Skeletal muscle satellite cell (primary cell): Measurements from ENCODE around the gene TBX4.
"Not testable (repeated sequence)": the region's sequence is repeated elsewhere in the genome, so short reads cannot be mapped to it uniquely, and the experiment has no call there.

Experiments used
- H3K27me3 ChIP-seq: 2 replicates; pipeline ENCODE4 v1.7.0; 2013; ENCODE audit warnings: low read length; ENCODE audit not compliant: control insufficient read depth, insufficient read depth
- H3K36me3 ChIP-seq: 2 replicates; pipeline ENCODE4 v1.7.0; 2013; ENCODE audit warnings: mild to moderate bottlenecking, control low read depth, low read length; ENCODE audit not compliant: insufficient read depth
- H3K4me1 ChIP-seq: 2 replicates; pipeline ENCODE4 v1.7.0; 2013; ENCODE audit warnings: low read length; ENCODE audit not compliant: control insufficient read depth, insufficient read depth
- H3K4me2 ChIP-seq: 2 replicates; pipeline ENCODE4 v1.7.0; 2013; ENCODE audit warnings: mild to moderate bottlenecking, low read length
- H3K4me3 ChIP-seq: 2 replicates; pipeline ENCODE4 v1.7.0; 2013; ENCODE audit warnings: low read length
- H3K9ac ChIP-seq: 2 replicates; pipeline ENCODE4 v1.7.0; 2013; ENCODE audit warnings: mild to moderate bottlenecking, low read depth, low read length, moderate library complexity
- H3K9me3 ChIP-seq: replicated peaks from 2 replicates; pipeline ENCODE4 v1.7.0; 2013; ENCODE audit warnings: mild to moderate bottlenecking, control low read depth, low read length

TBX4 gene

DNA sequence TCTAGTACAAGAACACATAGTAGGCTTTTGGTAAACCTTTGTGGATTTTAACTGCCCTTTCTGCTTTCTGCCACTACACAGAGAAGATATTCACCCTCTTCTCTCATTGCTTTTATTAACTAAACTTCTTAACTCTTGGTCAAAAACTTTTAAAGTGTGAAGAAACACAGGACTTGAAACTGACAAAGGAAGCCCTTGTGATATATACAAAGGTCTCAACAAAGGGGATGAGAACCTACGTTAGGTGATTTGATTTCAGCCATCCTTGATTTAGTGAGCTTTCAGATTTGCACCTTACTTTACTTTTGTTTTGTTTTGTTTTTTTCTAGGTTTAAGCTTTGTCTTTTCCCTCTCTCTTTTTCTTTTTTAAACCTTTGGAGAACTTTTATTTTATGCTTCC is 66.9 kb downstream of the TBX4 start:
- no peaks in the 10 kb centered on the region for H3K4me1 ChIP-seq
- H3K27me3 ChIP-seq: peaks cover 38% of the 10 kb centered on the region
- no peak overlapping the region for H3K9ac ChIP-seq
- H3K4me3 ChIP-seq: no peak overlapping the region
- H3K4me2 ChIP-seq: no peak overlapping the region
- H3K9me3 ChIP-seq: no peaks in the 10 kb centered on the region
- H3K36me3 ChIP-seq: no peaks in the 10 kb centered on the region

GRCh38 chr17:61519754-61520440 is 67.7 kb downstream of the TBX4 start:
- Histone ChIP-seq H3K4me1 (no peaks in the 10 kb centered on the region), H3K4me2 (no peak overlapping the region), H3K4me3 (no peak overlapping the region), H3K27me3 (peaks cover 37% of the 10 kb centered on the region), H3K36me3 (no peaks in the 10 kb centered on the region), H3K9ac (no peak overlapping the region), H3K9me3 (no peaks in the 10 kb centered on the region)

GRCh38 chr17:61520897-61521296 is 68.7 kb downstream of the TBX4 start:
- Histone ChIP-seq H3K9ac (no peak overlapping the region), H3K36me3 (no peaks in the 10 kb centered on the region), H3K4me3 (no peak overlapping the region), H3K4me2 (no peak overlapping the region), H3K4me1 (no peaks in the 10 kb centered on the region), H3K27me3 (peaks cover 45% of the 10 kb centered on the region), H3K9me3 (no peaks in the 10 kb centered on the region)

GRCh38 chr17:61522088-61522487 is 69.9 kb downstream of the TBX4 start:
- H3K9me3 ChIP-seq: no peaks in the 10 kb centered on the region
- no peak overlapping the region for H3K9ac ChIP-seq
- no peak overlapping the region for H3K4me3 ChIP-seq
- no peak overlapping the region for H3K4me2 ChIP-seq
- H3K27me3 ChIP-seq: peaks cover 51% of the 10 kb centered on the region
- H3K36me3 ChIP-seq: no peaks in the 10 kb centered on the region
- H3K4me1 ChIP-seq: no peaks in the 10 kb centered on the region

DNA sequence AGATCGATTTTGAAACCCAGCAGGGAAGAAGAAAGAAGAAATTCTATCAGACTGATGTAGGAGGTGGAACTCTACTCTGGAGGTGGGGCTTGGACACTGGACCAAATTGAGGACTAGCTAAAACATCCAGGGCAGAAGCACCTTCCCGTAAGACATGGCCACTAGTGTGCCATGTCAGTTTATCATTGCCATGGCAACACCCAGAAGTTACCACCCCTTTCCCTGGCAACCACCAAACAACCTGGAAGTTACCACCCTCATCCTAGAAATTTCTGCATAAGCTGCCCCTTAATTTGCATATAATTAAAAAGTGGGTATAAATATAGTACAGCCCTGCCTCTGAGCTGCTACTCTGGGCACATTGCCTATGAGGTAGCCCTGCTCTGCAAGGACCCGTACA is 72.1 kb downstream of the TBX4 start:
- no peaks in the 10 kb centered on the region for H3K36me3 ChIP-seq
- H3K4me3 ChIP-seq: no peak overlapping the region
- H3K4me2 ChIP-seq: no peak overlapping the region
- H3K27me3 ChIP-seq: peaks cover 36% of the 10 kb centered on the region
- no peak overlapping the region for H3K9ac ChIP-seq
- H3K9me3 ChIP-seq: no peaks in the 10 kb centered on the region
- H3K4me1 ChIP-seq: no peaks in the 10 kb centered on the region

GRCh38 chr17:61527441-61527840 is 75.2 kb downstream of the TBX4 start:
- not testable (repeated sequence) for H3K4me3 ChIP-seq, H3K4me2 ChIP-seq, H3K9ac ChIP-seq, H3K9me3 ChIP-seq, H3K4me1 ChIP-seq, H3K36me3 ChIP-seq
- peaks cover 23% of the 10 kb centered on the region for H3K27me3 ChIP-seq

GRCh38 chr17:61528171-61528570 is 75.9 kb downstream of the TBX4 start:
- Histone ChIP-seq H3K4me1 (no peaks in the 10 kb centered on the region), H3K27me3 (peaks cover 23% of the 10 kb centered on the region), H3K4me3 (no peak overlapping the region), H3K9me3 (no peaks in the 10 kb centered on the region), H3K36me3 (no peaks in the 10 kb centered on the region), H3K4me2 (no peak overlapping the region), H3K9ac (no peak overlapping the region)

DNA sequence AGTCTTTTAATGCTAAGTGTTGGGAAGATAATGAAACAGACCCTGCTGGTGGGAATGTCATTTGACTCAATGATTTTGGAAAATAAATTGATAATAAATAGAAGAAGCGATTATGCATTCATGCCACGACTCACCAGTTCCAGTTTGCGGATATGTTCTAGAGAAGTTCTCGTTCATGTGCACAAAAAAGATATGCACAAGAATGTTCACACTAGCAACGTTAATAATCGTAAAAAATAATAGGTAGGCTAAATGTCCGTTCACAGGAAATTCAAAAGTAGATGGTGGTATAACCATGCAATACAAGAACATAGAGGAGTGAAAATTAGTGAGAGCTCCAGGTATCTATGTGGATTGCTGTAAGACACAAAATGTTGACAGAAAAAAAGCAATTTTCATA is 79.0 kb downstream of the TBX4 start:
- H3K4me1 ChIP-seq: no peaks in the 10 kb centered on the region
- H3K9ac ChIP-seq: no peak overlapping the region
- H3K27me3 ChIP-seq: peaks cover 7% of the 10 kb centered on the region
- no peak overlapping the region for H3K4me3 ChIP-seq
- H3K36me3 ChIP-seq: no peaks in the 10 kb centered on the region
- no peaks in the 10 kb centered on the region for H3K9me3 ChIP-seq
- H3K4me2 ChIP-seq: no peak overlapping the region

- Histone ChIP-seq H3K4me3 (no peak overlapping the region), H3K9me3 (no peaks in the 10 kb centered on the region), H3K9ac (no peak overlapping the region), H3K4me1 (no peaks in the 10 kb centered on the region), H3K27me3 (no peaks in the 10 kb centered on the region), H3K36me3 (no peaks in the 10 kb centered on the region), H3K4me2 (no peak overlapping the region)
Observed at GRCh38 chr17:61532826-61533225, 80.6 kb downstream of the TBX4 start.

DNA sequence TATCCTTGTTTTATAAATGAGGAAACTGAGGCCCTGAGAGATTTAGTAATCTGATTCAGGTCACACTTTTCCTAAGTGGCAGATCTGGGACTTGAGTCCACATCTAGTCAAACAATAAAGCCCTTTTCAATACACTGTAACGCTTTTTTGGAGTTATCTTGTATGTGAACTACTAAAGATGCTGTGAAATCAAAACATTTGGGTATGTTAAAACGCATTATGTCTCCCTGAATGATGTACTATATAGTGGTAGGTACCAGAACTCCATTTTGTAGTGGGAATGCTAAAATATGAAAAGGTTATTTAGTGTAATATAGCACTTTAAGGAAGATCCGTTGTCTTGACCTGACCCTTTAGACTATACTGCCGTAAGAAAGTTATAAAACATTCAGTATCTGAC is 81.6 kb downstream of the TBX4 start:
- H3K9ac ChIP-seq: no peak overlapping the region
- no peaks in the 10 kb centered on the region for H3K27me3 ChIP-seq
- no peaks in the 10 kb centered on the region for H3K9me3 ChIP-seq
- H3K4me2 ChIP-seq: no peak overlapping the region
- no peaks in the 10 kb centered on the region for H3K4me1 ChIP-seq
- H3K4me3 ChIP-seq: no peak overlapping the region
- no peaks in the 10 kb centered on the region for H3K36me3 ChIP-seq

- Histone ChIP-seq H3K36me3 (no peaks in the 10 kb centered on the region), H3K4me3 (no peak overlapping the region), H3K4me2 (no peak overlapping the region), H3K27me3 (no peaks in the 10 kb centered on the region), H3K9ac (no peak overlapping the region), H3K9me3 (no peaks in the 10 kb centered on the region), H3K4me1 (no peaks in the 10 kb centered on the region)
Observed at GRCh38 chr17:61534414-61534813, 82.2 kb downstream of the TBX4 start.
